DMS 273 treated with DMSO at 0.1 percent for 48 hours (cell line): ENCODE measurements around the gene SYNGR3.
"Not testable (repeated sequence)": the region's sequence is repeated elsewhere in the genome, so short reads cannot be mapped to it uniquely, and the experiment has no call there.

ENCODE experiments used
- DNase-seq: peaks from one replicate; lab custom pipeline; 2025; lab: John Stamatoyannopoulos, UW

The SYNGR3 gene

DNA sequence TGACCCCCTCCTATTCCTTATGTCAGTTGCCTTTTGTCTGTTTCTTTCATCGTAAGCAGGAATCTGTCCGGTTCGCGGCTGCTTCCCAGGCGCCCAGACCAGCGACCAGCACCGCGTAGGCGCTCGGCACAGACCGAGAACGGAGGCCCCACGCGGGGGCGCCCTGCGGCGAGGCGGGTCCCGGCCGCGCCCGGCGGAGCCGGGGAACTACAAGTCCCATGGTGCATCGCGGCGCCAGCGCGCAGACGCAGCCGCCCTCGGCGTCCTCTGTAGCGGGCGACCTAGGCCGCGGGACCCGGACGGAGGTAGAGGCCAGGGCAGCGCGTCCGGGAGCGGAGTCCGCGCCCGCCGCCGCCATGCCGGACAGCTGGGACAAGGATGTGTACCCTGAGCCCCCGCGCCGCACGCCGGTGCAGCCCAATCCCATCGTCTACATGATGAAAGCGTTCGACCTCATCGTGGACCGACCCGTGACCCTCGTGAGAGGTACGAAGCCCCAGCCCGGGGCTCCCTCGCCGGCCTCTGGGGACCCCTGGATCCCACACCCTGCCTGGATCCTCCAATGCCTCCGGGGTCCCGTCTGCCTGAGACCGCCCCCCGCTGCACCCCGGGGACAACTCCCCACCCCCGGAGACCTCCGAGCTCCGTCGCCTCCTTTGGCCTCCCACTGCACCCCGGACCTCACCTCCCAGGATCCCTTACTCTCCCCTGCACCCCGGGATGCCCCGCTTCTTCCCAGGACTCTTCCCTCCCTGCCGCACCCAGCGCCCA lies 30.3 kb upstream of the SYNGR3 start, which contains the start of gene NDUFB10:
TSS of gene NDUFB10 (plus strand) at position 270 of the 771 bp plus-strand sequence. CDS start at position 357, 87 bp downstream.
- peak; percentile 57 for DNase-seq

GRCh38 chr16:1960665-1961630 lies 28.8 kb upstream of the SYNGR3 start:
- peak; percentile 95 for DNase-seq

DNA sequence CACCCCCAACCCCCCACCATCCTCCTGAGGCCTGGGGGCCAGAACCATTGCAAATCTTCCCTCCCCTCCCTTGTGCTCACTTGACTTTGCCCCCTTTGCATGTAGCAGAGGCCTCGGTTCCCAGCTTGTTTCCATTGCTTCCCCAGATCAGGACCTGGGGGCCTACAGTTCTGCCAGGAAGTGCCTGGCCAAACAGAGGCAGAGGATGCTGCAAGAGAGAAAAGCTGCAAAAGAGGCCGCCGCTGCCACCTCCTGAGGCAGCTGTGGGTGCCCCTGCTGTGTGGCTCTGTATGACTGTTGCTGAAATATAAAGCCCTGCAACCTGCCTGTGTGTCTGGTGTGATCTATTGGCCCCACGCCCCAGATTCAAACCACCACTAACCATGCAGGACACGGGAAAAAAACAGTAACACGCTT lies 28.1 kb upstream of the SYNGR3 start:
- peak; percentile 70 for DNase-seq

- DNase-seq, result not testable (repeated sequence)
These were observed 27.3 kb upstream of the SYNGR3 start for GRCh38 chr16:1962161-1963153.

- DNase-seq, result no peak
These were observed 25.8 kb upstream of the SYNGR3 start for GRCh38 chr16:1963806-1964505.

DNA sequence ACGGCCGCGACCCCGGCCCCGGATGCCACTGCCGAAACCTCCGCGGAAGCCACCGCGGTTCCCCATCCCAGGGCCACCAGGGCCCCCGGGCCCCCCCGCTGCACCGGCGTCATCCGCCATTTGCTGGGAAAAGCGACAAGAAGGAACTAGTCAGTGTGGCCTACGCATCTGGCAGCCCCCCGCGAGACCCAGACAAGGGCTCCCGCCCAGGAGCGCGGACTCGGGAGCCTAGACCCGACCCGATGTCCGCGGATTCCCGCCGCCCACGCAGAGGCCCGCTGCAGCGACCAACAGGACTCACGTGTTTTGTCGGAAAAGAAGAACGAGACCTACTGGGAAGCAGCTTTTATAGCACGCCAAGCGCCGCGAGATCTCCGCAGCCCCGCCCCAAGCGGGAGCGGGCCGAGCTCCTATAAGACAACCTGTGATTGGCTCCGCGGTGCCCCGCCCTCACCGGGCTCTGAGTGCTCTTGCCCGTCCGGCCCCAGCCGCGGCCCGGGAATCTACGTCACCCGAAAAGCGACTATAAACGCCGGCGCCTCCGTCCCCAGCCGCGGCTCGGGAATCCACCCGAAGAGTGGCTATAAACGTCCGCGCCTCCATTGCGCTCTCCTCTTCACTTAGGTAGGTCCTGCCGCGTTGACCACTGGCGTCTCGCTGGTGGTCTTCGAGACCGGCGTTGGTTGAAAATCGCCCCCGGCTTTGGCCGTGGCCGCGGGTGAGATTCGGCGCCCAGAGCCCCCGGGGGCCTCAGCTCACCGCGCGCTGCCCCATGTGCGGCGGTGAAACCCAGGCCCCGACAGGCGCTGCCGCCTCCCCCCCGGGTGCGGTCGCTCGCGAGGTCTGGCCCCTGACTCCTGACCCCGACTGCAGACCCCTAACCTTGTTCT lies 25.0 kb upstream of the SYNGR3 start, which contains the start of gene RPS2:
TSS of gene RPS2 (minus strand) at position 321 of the 890 bp plus-strand sequence. CDS start at position 120, 201 bp downstream.
- DNase-seq, result peak; percentile 94

GRCh38 chr16:1965396-1966001 lies 24.3 kb upstream of the SYNGR3 start:
- no peak for DNase-seq

GRCh38 chr16:1966460-1966859 lies 23.3 kb upstream of the SYNGR3 start, which contains the start of gene RNF151:
Gene RNF151, plus strand, starts transcription at chr16:1966856. Its CDS starts 26 bp downstream, at chr16:1966882.
- DNase-seq, result no peak

DNA sequence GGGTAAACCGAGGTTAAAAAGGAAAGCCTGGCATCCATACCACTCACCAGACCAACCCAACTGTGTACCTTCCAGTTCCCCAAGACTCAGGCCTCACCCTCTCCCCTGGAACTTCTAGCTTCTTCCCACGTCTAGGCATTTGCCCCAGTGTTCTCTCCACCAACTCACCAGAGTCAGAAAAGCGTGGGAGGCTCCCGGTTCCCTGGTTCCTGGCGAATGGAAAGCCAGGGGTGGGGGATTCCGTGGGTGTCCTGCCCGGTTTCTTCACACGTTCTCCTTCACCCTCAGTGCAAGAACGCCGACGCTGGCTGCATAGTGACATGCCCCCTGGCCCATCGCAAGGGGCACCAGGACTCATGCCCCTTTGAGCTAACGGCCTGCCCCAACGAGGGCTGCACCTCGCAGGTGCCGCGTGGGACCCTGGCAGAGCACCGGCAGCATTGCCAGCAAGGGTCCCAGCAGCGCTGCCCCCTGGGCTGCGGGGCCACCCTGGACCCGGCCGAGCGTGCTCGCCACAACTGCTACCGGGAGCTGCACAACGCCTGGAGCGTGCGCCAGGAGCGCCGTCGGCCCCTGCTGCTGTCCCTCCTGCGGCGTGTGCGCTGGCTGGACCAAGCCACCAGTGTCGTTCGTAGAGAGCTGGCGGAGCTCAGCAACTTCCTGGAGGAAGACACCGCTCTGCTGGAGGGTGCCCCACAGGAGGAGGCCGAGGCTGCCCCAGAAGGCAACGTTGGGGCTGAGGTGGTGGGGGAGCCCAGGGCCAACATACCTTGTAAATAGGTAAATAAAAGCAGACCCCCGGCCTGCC lies 21.4 kb upstream of the SYNGR3 start:
- DNase-seq, result no peak

GRCh38 chr16:1971796-1972489 lies 17.8 kb upstream of the SYNGR3 start, which contains the start of gene TBL3:
Gene TBL3, plus strand, starts transcription at chr16:1972053. Its CDS starts 112 bp downstream, at chr16:1972165.
- peak; percentile 86 for DNase-seq

DNA sequence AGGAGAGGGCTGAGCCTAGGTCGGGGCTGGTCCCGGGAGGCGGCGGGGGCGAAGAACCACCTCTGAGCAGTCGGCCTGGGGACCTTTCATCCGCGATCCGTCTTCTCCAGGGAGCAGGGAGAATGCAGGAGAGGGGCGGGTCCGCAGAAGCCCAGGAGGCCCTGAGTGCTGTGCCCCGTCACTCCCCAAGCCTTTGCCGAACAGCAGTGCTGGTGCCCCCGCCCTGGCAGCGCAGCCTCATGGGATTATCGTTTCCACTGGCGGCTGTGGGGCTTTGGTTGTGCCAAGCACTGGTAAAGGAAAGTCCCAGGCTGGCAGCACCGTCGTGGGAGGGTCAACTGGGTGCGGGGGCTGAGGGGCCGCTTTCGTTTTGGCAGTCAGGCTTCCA lies 17.3 kb upstream of the SYNGR3 start:
- no peak for DNase-seq

DNA sequence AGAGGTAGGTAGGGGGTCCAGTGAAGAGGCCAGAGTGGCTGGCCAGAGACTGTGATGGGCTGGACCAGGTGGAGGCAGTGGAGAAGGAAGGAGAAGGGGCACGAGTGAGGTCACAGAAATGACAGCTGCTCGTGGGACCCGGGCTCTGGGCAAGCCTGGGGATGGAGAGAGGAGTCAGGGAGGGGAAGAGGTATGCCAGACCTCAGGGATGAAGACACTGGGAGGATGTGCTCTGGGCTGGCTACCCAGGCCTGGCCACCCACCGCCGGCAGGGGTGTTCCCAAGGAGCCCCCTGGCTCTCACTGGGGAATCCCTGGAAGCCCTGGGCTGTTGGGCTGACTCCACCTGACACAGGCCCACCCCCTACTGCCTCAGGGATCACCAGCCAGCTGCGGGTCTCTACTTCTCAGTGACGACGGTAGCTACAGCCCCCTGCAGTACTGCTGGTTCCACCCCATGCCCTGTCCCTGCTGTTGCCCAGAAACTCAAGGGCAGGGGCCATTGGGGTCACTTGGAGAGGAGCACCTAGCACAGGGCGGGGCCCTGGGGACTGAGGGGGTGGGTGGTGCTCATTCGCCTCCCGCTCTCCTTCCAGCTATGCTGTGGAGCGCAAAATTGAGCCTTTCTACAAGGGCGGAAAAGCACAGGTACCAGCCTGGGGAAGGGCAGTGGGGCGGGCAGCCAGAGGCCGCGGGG lies 16.2 kb upstream of the SYNGR3 start:
- DNase-seq, result no peak

DNA sequence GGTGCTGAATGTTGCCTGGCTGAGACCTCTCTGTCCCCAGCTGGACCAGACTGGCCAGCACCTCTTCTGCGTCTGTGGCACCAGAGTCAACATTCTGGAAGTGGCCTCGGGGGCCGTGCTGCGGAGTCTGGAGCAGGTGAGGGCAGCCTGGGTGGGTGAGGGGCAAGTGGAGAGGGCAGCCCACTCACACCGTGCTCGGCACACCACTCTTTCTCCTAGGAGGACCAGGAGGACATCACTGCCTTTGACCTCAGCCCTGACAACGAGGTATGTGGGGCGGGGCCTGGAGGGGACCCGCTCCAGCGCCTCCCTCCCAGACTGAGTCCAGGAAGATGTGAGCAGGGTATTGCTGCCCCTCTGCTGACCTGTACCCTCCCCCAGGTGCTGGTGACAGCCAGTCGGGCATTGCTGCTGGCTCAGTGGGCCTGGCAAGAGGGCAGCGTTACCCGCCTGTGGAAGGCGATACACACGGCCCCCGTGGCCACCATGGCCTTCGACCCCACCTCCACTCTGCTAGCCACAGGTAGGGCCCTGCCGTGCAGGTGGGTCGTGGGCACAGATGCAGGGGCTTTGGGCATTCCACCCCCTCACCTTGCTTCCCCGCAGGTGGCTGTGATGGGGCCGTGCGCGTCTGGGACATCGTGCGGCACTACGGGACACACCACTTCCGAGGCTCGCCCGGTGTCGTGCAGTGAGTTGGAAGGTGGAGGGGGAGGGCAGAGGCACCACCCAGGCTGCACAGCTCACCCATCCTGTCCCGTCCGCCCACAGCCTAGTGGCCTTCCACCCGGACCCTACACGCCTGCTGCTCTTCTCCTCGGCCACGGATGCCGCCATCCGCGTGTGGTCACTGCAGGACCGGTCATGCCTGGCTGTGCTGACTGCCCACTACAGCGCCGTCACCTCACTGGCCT lies 15.4 kb upstream of the SYNGR3 start:
- no peak for DNase-seq

DNA sequence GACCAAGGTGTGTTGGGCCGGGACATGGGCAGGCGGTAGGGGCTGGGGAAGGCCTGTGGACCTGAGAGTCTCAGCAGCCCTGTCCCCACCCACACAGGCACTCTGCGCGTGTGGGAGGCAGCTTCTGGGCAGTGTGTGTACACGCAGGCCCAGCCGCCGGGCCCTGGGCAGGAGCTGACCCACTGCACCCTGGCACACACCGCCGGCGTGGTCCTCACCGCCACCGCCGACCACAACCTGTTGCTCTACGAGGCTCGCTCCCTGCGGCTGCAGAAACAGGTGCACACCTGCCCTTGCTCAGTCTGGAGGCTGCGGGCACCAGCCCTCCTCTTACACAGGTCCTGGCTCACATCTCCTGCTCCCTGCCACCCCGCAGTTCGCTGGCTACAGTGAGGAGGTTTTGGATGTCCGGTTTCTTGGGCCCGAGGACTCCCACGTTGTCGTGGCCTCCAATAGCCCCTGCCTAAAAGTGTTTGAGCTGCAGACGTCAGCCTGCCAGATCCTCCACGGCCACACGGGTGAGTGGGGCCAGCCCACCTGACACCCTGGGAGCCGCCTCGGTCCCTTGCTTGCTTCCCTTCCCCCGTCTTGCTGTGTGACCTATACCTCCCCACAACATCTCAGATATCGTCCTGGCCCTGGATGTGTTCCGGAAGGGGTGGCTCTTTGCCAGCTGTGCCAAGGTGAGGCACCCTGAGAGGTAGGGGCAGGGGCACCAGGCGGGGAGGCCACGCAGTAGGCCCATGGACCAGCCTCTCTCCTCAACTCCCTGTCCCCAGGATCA lies 14.1 kb upstream of the SYNGR3 start:
- no peak for DNase-seq

DNA sequence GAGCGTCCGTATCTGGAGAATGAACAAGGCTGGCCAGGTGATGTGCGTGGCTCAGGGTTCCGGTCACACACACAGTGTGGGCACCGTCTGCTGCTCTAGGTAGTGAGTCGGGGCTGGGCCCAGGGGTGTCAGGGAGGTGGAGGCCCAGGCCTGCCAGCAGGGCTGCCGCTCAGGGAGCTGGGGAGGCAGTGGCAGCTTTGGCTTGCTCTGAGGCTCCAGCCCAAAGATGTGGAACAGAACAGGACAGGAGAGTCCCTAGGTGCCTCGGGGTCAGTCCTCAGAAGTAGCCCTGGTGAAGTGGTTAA lies 13.6 kb upstream of the SYNGR3 start:
- DNase-seq, result no peak
